Neural progenitor cell (in vitro differentiated cells): ENCODE data around the gene MYRIP. TPM values are rescaled to one million over a fixed set of nuclear protein-coding genes. Genes with fewer than 3 reads are reported as not detected.

Source experiments
- DNase-seq: peaks from one replicate; pipeline ENCODE4 v3.0.0-alpha.2; 2016; ENCODE audit warnings: low spot score
- H2AFZ ChIP-seq: fragments of 200-600 bp; sonication (generic); replicated peaks from 2 replicates; pipeline ENCODE4 v1.6.1; 2016; ENCODE audit warnings: antibody characterized with exemption
- H3F3A ChIP-seq: fragments of 200-600 bp; sonication (generic); 2 replicates; pipeline ENCODE4 v1.6.1; 2016; ENCODE audit warnings: antibody characterized with exemption, low read depth
- H3K27ac ChIP-seq: fragments of 200-600 bp; sonication (generic); 2 replicates; pipeline ENCODE4 v1.5.1; 2016; ENCODE audit warnings: mild to moderate bottlenecking
- H3K27me3 ChIP-seq: fragments of 200-600 bp; sonication (generic); 2 replicates; pipeline ENCODE4 v1.6.1; 2016; ENCODE audit warnings: mild to moderate bottlenecking, moderate library complexity
- H3K36me3 ChIP-seq: fragments of 200-600 bp; sonication (generic); 2 replicates; pipeline ENCODE4 v1.5.1; 2016
- H3K4me1 ChIP-seq: fragments of 200-600 bp; sonication (generic); 2 replicates; pipeline ENCODE4 v1.6.1; 2016; ENCODE audit warnings: mixed run types
- H3K4me2 ChIP-seq: fragments of 200-600 bp; sonication (generic); 2 replicates; pipeline ENCODE4 v1.6.1; 2016
- H3K4me3 ChIP-seq: fragments of 200-600 bp; sonication (generic); 2 replicates; pipeline ENCODE4 v1.5.1; 2016
- H3K79me2 ChIP-seq: fragments of 200-600 bp; sonication (generic); 2 replicates; pipeline ENCODE4 v1.6.1; 2016; ENCODE audit warnings: low read depth
- H3K9ac ChIP-seq: fragments of 200-600 bp; sonication (generic); 2 replicates; pipeline ENCODE4 v1.6.1; 2016
- H3K9me3 ChIP-seq: fragments of 200-600 bp; sonication (generic); 2 replicates; pipeline ENCODE4 v1.5.1; 2016; ENCODE audit warnings: low read depth
- H4K20me1 ChIP-seq: fragments of 200-600 bp; sonication (generic); 2 replicates; pipeline ENCODE4 v1.6.1; 2016; ENCODE audit warnings: low read depth
- H3K27ac Mint-ChIP-seq: 3 replicates; pipeline ENCODE4 v1.8.0; 2021; ENCODE audit warnings: mixed read lengths
- H3K27me3 Mint-ChIP-seq: 2 replicates; pipeline ENCODE4 v1.8.0; 2022; ENCODE audit warnings: low read depth, mild to moderate bottlenecking, inconsistent platforms, moderate library complexity, mixed read lengths; ENCODE audit not compliant: insufficient read depth
- H3K36me3 Mint-ChIP-seq: 3 replicates; pipeline ENCODE4 v1.8.0; 2021; ENCODE audit warnings: mixed read lengths
- H3K4me1 Mint-ChIP-seq: 3 replicates; pipeline ENCODE4 v1.8.0; 2021; ENCODE audit warnings: mixed read lengths
- H3K4me3 Mint-ChIP-seq: 3 replicates; pipeline ENCODE4 v1.8.0; 2021; ENCODE audit warnings: mild to moderate bottlenecking, moderate library complexity, mixed read lengths
- H3K9me3 Mint-ChIP-seq: 3 replicates; pipeline ENCODE4 v1.8.0; 2020; ENCODE audit warnings: mixed read lengths
- CTCF ChIP-seq: fragments of 200-600 bp; sonication (generic); IDR thresholded peaks from 2 replicates; pipeline ENCODE4 v1.5.1; 2017; ENCODE audit warnings: antibody characterized with exemption, mild to moderate bottlenecking
- EZH2 ChIP-seq: fragments of 200-600 bp; sonication (generic); IDR thresholded peaks from 2 replicates; pipeline ENCODE4 v1.6.1; 2017; ENCODE audit warnings: antibody characterized with exemption, mild to moderate bottlenecking, moderate library complexity
- EZH2phosphoT487 ChIP-seq: fragments of 200-600 bp; sonication (generic); IDR thresholded peaks from 2 replicates; pipeline ENCODE4 v1.6.1; 2017; ENCODE audit warnings: antibody characterized with exemption
- total RNA-seq: library from RNA; depleted of rRNA; stranded (reverse); fragments of >200 nt; gene quantifications from 2 replicates; pipeline ENCODE4 v1.2.3, GENCODE V29; 2015; ENCODE audit warnings: low replicate concordance

Gene MYRIP
- total RNA-seq, 1 donor from 2014 or later, result 0.62 TPM

DNA sequence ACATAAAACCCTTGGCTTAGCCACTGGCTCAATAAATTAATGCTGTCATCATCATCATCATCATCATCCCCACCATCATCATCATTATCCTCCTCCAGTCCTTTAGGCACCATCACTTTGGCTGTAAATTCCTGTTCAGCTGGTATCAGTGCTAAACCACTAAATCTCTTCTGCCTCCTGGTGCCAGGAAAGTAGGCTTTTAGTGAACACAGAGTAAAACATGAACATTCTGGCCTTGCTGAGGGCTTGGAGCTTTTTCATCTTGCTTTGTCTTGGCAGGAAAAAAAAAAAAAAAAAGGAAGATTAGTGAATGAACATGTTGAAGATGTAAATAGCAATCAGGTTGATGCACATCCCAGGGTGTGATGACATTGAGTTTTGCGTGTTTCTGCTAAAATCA, 432.8 kb downstream of the MYRIP start:
- Mint-ChIP-seq H3K27me3 (no peaks in the 10 kb centered on the region), H3K36me3 (no peaks in the 10 kb centered on the region), H3K27ac (no peak overlapping the region), H3K4me1 (peaks cover 9% of the 10 kb centered on the region), H3K9me3 (peaks cover 3% of the 10 kb centered on the region), H3K4me3 (no peak overlapping the region)
- Histone ChIP-seq H2AFZ (no peak overlapping the region), H3K4me2 (no peak overlapping the region), H3K9me3 (no peaks in the 10 kb centered on the region), H3K27ac (no peak overlapping the region), H3K4me3 (no peak overlapping the region), H3K36me3 (no peaks in the 10 kb centered on the region), H3F3A (peaks cover 8% of the 10 kb centered on the region), H3K27me3 (no peaks in the 10 kb centered on the region), H3K79me2 (no peaks in the 10 kb centered on the region), H3K9ac (no peak overlapping the region), H3K4me1 (peaks cover 11% of the 10 kb centered on the region), H4K20me1 (no peaks in the 10 kb centered on the region)
- no peak for DNase-seq
- TF ChIP-seq EZH2, result no peak
- TF ChIP-seq CTCF, result no peak
- no peak for TF ChIP-seq EZH2phosphoT487

DNA sequence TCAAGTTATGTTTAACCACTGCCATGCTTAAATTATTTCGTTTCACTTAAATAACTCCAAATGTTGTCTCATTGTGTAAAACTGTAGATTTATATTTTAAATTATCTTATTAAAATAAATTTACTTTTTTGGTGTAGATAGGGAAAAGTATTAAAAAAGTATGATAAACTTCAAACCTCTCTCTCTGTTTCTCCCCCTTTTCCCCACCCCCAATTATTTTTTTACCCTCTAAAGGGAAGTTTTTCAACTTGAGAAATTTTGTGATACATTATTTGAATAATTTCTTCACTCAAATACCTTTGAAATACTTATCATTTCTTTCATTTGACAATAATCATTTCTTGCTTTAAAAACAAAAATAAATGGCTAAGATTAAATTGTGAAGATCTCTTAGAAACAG, 433.2 kb downstream of the MYRIP start:
- no peaks in the 10 kb centered on the region for H3K27me3 Mint-ChIP-seq
- peaks cover 9% of the 10 kb centered on the region for H3K4me1 Mint-ChIP-seq

GRCh38 chr3:40243056-40243455, 433.6 kb downstream of the MYRIP start:
- Histone ChIP-seq H3K9me3 (no peaks in the 10 kb centered on the region), H3K9ac (no peak overlapping the region), H3K4me2 (no peak overlapping the region), H4K20me1 (no peaks in the 10 kb centered on the region), H2AFZ (no peak overlapping the region), H3K36me3 (no peaks in the 10 kb centered on the region), H3K27me3 (no peaks in the 10 kb centered on the region), H3F3A (peaks cover 6% of the 10 kb centered on the region), H3K4me3 (no peak overlapping the region), H3K4me1 (peaks cover 5% of the 10 kb centered on the region), H3K79me2 (no peaks in the 10 kb centered on the region), H3K27ac (no peak overlapping the region)
- peaks cover 6% of the 10 kb centered on the region for H3K4me1 Mint-ChIP-seq
- H3K27me3 Mint-ChIP-seq, result no peaks in the 10 kb centered on the region
- no peak for DNase-seq
- no peak overlapping the region for H3K4me3 Mint-ChIP-seq
- no peaks in the 10 kb centered on the region for H3K36me3 Mint-ChIP-seq
- no peak overlapping the region for H3K27ac Mint-ChIP-seq
- TF ChIP-seq EZH2, result no peak
- no peak for TF ChIP-seq EZH2phosphoT487
- no peak for TF ChIP-seq CTCF
- H3K9me3 Mint-ChIP-seq, result peaks cover 3% of the 10 kb centered on the region

More for the DNA sequence above, 433.2 kb downstream of the MYRIP start:
- Histone ChIP-seq H3K27ac (no peak overlapping the region), H3F3A (peaks cover 8% of the 10 kb centered on the region), H2AFZ (no peak overlapping the region), H4K20me1 (no peaks in the 10 kb centered on the region), H3K9ac (no peak overlapping the region), H3K27me3 (no peaks in the 10 kb centered on the region), H3K9me3 (no peaks in the 10 kb centered on the region), H3K79me2 (no peaks in the 10 kb centered on the region), H3K4me1 (peaks cover 9% of the 10 kb centered on the region), H3K4me2 (no peak overlapping the region), H3K36me3 (no peaks in the 10 kb centered on the region), H3K4me3 (no peak overlapping the region)
- Mint-ChIP-seq H3K4me3 (no peak overlapping the region), H3K27ac (no peak overlapping the region), H3K36me3 (no peaks in the 10 kb centered on the region), H3K9me3 (peaks cover 3% of the 10 kb centered on the region)
- DNase-seq, result no peak
- TF ChIP-seq CTCF (no peak), EZH2 (no peak), EZH2phosphoT487 (no peak)
